ENCODE results near the gene GOSR2. TPM values are rescaled to one million over a fixed set of nuclear protein-coding genes. Genes with fewer than 3 reads are reported as not detected.

GOSR2 gene
- total and polyA plus RNA-seq, 9 of the 15 experiments (the other 6 are each of a cell fraction or from before 2014, with no cell fraction given), result 32.7 to 96.3 (median 48.9) TPM

- ChIA-PET CTCF (ENCODE audit: low intra/inter-chr PET ratio) (no interaction called here), POLR2A (interaction anchor here (0.7 to 1.2 kb wide), 3 partner anchors 12 to 760 kb away, joined by 3 to 7 read pairs (median 6); no protein-coding TSS in a partner anchor)
- H4K20me1 ChIP-seq (replicated peaks; ENCODE audit: control insufficient read depth, insufficient read depth, low read length), result peaks cover 10% of the 10 kb centered on the region; the same call in 1 of the 2 replicates
- ATAC-seq (no peak), DNase-seq (ENCODE audit: extremely low read depth in 1 of 4, low spot score in 3 of 4) (no peak), FAIRE-seq (no peak)
- intact Hi-C loops (cut with micrococcal nuclease), result no loop called here
- no peak overlapping the region for H3K4me2 ChIP-seq (ENCODE audit: insufficient read depth, low read length)
- H3K27me3 ChIP-seq (ENCODE audit: control insufficient read depth in 2 of 2, insufficient read depth in 2 of 2, low read length in 2 of 2), result peaks cover 38 to 69% of the 10 kb centered on the region in 2 experiments
- WGBS (ENCODE audit: insufficient coverage, low coverage, missing lambda C conversion rate), result 25% methylated on average over 1 of the region's 1 CpG
- H3K9me1 ChIP-seq (ENCODE audit: control insufficient read depth, insufficient read depth, low read length), result no peaks in the 10 kb centered on the region
- no TSS peak for BruUV-seq (replicated peaks)
- peaks cover 10 to 19% of the 10 kb centered on the region in 2 experiments; a peak in 4 of 5 replicates for H3K4me1 ChIP-seq (replicated peaks in 1 of 2; ENCODE audit: control insufficient read depth in 2 of 2, insufficient read depth in 2 of 2, low read length in 2 of 2)
- H3K79me2 ChIP-seq (ENCODE audit: control insufficient read depth, insufficient read depth, low read length), result no peaks in the 10 kb centered on the region
- no peak overlapping the region for H2AFZ ChIP-seq (ENCODE audit: low read depth, low read length)
- no peak overlapping the region for H3K27ac ChIP-seq (ENCODE audit: extremely low read depth, low read depth, low read length)
- no peaks in the 10 kb centered on the region for H3K36me3 ChIP-seq (ENCODE audit: control insufficient read depth, insufficient read depth, low read length)
- in situ Hi-C loops (cut with MboI), result no loop called here
- H3K9ac ChIP-seq (ENCODE audit: insufficient read depth in 1 of 2, low read depth in 2 of 2, low read length in 2 of 2), result no peak overlapping the region
- no peaks in the 10 kb centered on the region for H3K9me3 ChIP-seq (replicated peaks; ENCODE audit: control insufficient read depth, insufficient read depth, low read depth, low read length)
- no peak overlapping the region for H3K4me3 ChIP-seq
- no peak for TF ChIP-seq ZNF740 (CRISPR knock-in tag; IDR thresholded peaks at IDR 0.05)
- no peak for TF ChIP-seq ZNF740 (tag; IDR thresholded peaks at IDR 0.05)
- TF ChIP-seq TAF9B (IDR thresholded peaks at IDR 0.05; ENCODE audit: partially characterized antibody), result no peak
- no peak for TF ChIP-seq SLC30A9 (CRISPR knock-in tag; IDR thresholded peaks at IDR 0.05)
- TF ChIP-seq CTBP1 (IDR thresholded peaks at IDR 0.05; ENCODE audit: borderline replicate concordance), result no peak
- TF ChIP-seq TAF15 (IDR thresholded peaks at IDR 0.05; ENCODE audit: low read depth, low read length), result no peak
- no peak for TF ChIP-seq CREB3 (tag; conservative IDR thresholded peaks at IDR 0.05; ENCODE audit: low read depth)
- TF ChIP-seq RBM15 (IDR thresholded peaks at IDR 0.05; ENCODE audit: insufficient read depth, low read length), result no peak
- no peak for TF ChIP-seq REST (IDR thresholded peaks at IDR 0.05; ENCODE audit: borderline replicate concordance)
- no peak for TF ChIP-seq REST (CRISPR knock-in tag; IDR thresholded peaks at IDR 0.05; ENCODE audit: low read depth)
- TF ChIP-seq ZNF644 (tag; IDR thresholded peaks at IDR 0.05; ENCODE audit: low read depth), result no peak
- no peak for TF ChIP-seq HEY1 (CRISPR knock-in tag; IDR thresholded peaks at IDR 0.05; ENCODE audit: borderline replicate concordance)
Measured at GRCh38 chr17:46888727-46889126, 34.2 kb upstream of the GOSR2 start.
